ENCODE data around the gene OBSL1. TPM values are rescaled to one million over a fixed set of nuclear protein-coding genes. Genes with fewer than 3 reads are reported as not detected.

OBSL1 gene
- total and polyA plus RNA-seq, 4 donors, result 14.2 to 35.3 (median 27.3) TPM

- H3K9ac ChIP-seq (ENCODE audit: low read depth in 1 of 2, low read length in 2 of 2), result no peak overlapping the region
- peaks cover 0 to 5% (median 3%) of the 10 kb centered on the region in 4 donors for H3K4me1 ChIP-seq (ENCODE audit: control insufficient read depth in 4 of 4, insufficient read depth in 4 of 4, low read length in 3 of 4)
- no peak overlapping the region for H3K27ac ChIP-seq (ENCODE audit: low read depth in 1 of 2, low read length in 2 of 2)
- WGBS, result 90% methylated on average over 21 of the region's 21 CpGs
- no peak for DNase-seq (ENCODE audit: low spot score)
- peaks cover 0 to 3% (median 0%) of the 10 kb centered on the region in 4 donors for H3K27me3 ChIP-seq (ENCODE audit: control insufficient read depth in 4 of 4, insufficient read depth in 4 of 4, low read length in 3 of 4)
- no peak overlapping the region for H3K4me3 ChIP-seq (ENCODE audit: low read depth in 1 of 3, low read length in 3 of 3)
- TF ChIP-seq FOXA2 (IDR thresholded peaks at IDR 0.05) (no peak), RXRA (IDR thresholded peaks at IDR 0.05) (no peak), HNF4A (conservative IDR thresholded peaks at IDR 0.05) (no peak), CTCF (IDR thresholded peaks at IDR 0.05; ENCODE audit: low read depth, low read length, missing input control) (no peak), SP1 (IDR thresholded peaks at IDR 0.05) (no peak), RAD21 (IDR thresholded peaks at IDR 0.05) (no peak), HNF4G (IDR thresholded peaks at IDR 0.05) (no peak), FOXA1 (IDR thresholded peaks at IDR 0.05) (no peak), MAX (IDR thresholded peaks at IDR 0.05) (no peak), JUND (IDR thresholded peaks at IDR 0.05) (no peak), REST (IDR thresholded peaks at IDR 0.05) (no peak), EGR1 (IDR thresholded peaks at IDR 0.05; ENCODE audit: low read depth in 2 of 2) (no peak), YY1 (IDR thresholded peaks at IDR 0.05) (no peak), GABPA (IDR thresholded peaks at IDR 0.05 in 1 of 2, conservative IDR thresholded peaks at IDR 0.05 in 1 of 2) (no peak), TAF1 (conservative IDR thresholded peaks at IDR 0.05) (no peak), ATF3 (IDR thresholded peaks at IDR 0.05) (no peak), ZBTB33 (IDR thresholded peaks at IDR 0.05) (no peak), NR2F2 (IDR thresholded peaks at IDR 0.05) (no peak)
- H3K9me3 ChIP-seq (ENCODE audit: control insufficient read depth in 4 of 4, low read length in 3 of 4), result no peaks in the 10 kb centered on the region
- H3K36me3 ChIP-seq (ENCODE audit: control insufficient read depth in 4 of 4, insufficient read depth in 3 of 4, low read depth in 1 of 4, low read length in 3 of 4), result no peaks in the 10 kb centered on the region
Observed at GRCh38 chr2:219514836-219515235, 56.5 kb downstream of the OBSL1 start.

Measured in liver (tissue), 9 donors.